Spinal cord (tissue), 10 donors: ENCODE data around the gene ZNF473. TPM values are rescaled to one million over a fixed set of nuclear protein-coding genes. Genes with fewer than 3 reads are reported as not detected.

Source experiments
- DNase-seq, 6 donors: peaks; one replicate each; pipeline versions ENCODE4 v3.0.0 to v3.0.0-alpha.2; 2013 to 2015; ENCODE audit warnings: low spot score in 6 of 6, low read depth in 4 of 6
- H3K27ac ChIP-seq: one replicate; pipeline ENCODE4 v1.5.1; 2013; ENCODE audit warnings: low read depth, low read length, control low read depth
- H3K27me3 ChIP-seq: one replicate; pipeline ENCODE4 v1.6.1; 2013; ENCODE audit warnings: low read length; ENCODE audit not compliant: control insufficient read depth, insufficient read depth
- H3K36me3 ChIP-seq: one replicate; pipeline ENCODE4 v1.6.1; 2013; ENCODE audit warnings: low read length; ENCODE audit not compliant: control insufficient read depth, insufficient read depth
- H3K4me1 ChIP-seq: one replicate; pipeline ENCODE4 v1.6.1; 2013; ENCODE audit warnings: low read length; ENCODE audit not compliant: control insufficient read depth, insufficient read depth
- H3K4me3 ChIP-seq: one replicate; pipeline ENCODE4 v1.5.1; 2013; ENCODE audit warnings: low read depth, low read length, control low read depth
- H3K9me3 ChIP-seq: one replicate; pipeline ENCODE4 v1.6.1; 2013; ENCODE audit warnings: low read length; ENCODE audit not compliant: control insufficient read depth, insufficient read depth
- WGBS: methylation state at CpG from one replicate; pipeline ENCODE4 v1.1.5; 2013; ENCODE audit warnings: missing lambda C conversion rate; ENCODE audit not compliant: insufficient coverage; 5-methylcytosine and 5-hydroxymethylcytosine counted together
- polyA plus RNA-seq, 2 donors: library from polyadenylated mRNA; unstranded; fragments of 120-200 nt; gene quantifications; one replicate each; pipeline ENCODE4 v1.2.1, GENCODE V29; 2013; ENCODE audit not compliant: insufficient read length in 2 of 2
- total RNA-seq, 2 donors: library from RNA; depleted of rRNA in 1 of 2; stranded (reverse); fragments of 120-200 nt in 1 of 2; fragments of >200 nt in 1 of 2; gene quantifications; one replicate each; pipeline versions ENCODE4 v1.2.3 to v1.2.4, GENCODE V29; 2013 to 2014
- donor health status: healthy.

The ZNF473 gene
- total and polyA plus RNA-seq, 4 donors = 10.0 to 14.8 (median 14.0) TPM

- Histone ChIP-seq H3K4me1 (peaks cover 5% of the 10 kb centered on the region), H3K9me3 (no peaks in the 10 kb centered on the region), H3K27me3 (no peaks in the 10 kb centered on the region), H3K36me3 (peaks cover 89% of the 10 kb centered on the region), H3K27ac (no peak overlapping the region), H3K4me3 (no peak overlapping the region)
- DNase-seq = no peak
- 94% methylated on average over 5 of the region's 8 CpGs for WGBS
These were observed 24.0 kb upstream of the ZNF473 start for GRCh38 chr19:50001775-50002174.

- peaks cover 5% of the 10 kb centered on the region for H3K4me1 ChIP-seq
- H3K27ac ChIP-seq = no peak overlapping the region
- peak in 1 of 6 donors; percentile 17 for DNase-seq
- H3K4me3 ChIP-seq = no peak overlapping the region
- no peaks in the 10 kb centered on the region for H3K9me3 ChIP-seq
- H3K36me3 ChIP-seq = peaks cover 90% of the 10 kb centered on the region
- no peaks in the 10 kb centered on the region for H3K27me3 ChIP-seq
- 96% methylated on average over 5 of the region's 6 CpGs for WGBS
These were observed 23.3 kb upstream of the ZNF473 start for GRCh38 chr19:50002386-50002960.

DNA sequence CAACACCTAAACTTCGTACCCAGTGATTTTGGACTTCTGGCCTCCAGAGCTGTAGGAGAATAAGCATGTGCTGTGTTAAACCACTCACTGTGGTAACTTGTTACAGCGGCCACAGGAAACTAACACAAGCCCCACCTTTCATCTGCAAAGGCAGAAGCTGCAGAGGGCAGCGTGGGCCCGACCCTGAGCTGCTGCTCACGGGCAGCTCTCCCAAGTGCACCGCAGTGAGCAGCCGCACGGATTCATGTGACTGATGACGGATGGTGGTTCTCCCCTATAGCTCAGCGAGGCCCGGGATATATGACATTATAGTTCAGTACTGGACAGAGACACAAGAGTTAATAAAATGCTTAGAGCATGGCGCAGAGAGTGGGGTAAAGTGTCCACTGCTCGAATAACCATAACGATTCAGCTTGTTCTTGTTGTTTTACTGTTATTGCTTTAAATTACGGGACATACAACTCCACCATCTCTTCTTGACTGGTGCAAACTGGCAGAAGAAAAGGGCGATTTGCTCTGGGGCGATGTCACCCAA lies 22.5 kb upstream of the ZNF473 start:
- Histone ChIP-seq H3K4me1 (peaks cover 5% of the 10 kb centered on the region), H3K4me3 (no peak overlapping the region), H3K27me3 (no peaks in the 10 kb centered on the region), H3K36me3 (peaks cover 95% of the 10 kb centered on the region), H3K9me3 (no peaks in the 10 kb centered on the region), H3K27ac (no peak overlapping the region)
- WGBS = 83% methylated on average over 8 of the region's 17 CpGs
- no peak for DNase-seq

DNA sequence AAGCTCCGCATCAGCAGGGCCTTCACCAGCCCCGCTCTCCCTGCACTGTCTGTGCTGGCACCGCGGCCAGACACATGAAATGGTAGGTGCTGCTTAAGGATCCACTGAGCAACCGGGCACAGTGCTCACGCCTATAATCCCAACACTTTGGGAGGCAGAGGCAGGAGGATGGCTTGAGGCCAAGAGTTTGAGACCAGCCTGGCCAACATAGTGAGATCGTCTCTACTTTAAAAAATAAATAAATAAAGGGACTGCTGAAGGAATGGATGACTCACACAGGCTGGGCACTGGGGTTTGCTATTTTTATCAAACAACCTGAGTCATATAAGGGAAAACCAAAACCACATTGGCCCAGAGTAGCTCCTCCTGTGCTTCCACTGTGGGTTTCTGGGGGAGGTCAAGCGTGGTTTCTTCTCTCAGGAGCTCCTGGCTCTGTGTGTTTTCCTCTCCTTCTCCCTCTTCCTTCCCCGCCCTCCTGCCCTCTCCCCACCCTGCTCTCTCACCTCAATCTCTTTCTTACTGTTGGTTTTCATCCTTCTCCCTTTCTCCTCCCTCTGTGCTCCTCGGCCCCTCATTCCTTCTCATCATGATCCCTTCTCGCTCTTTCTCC lies 21.9 kb upstream of the ZNF473 start:
- H3K9me3 ChIP-seq = no peaks in the 10 kb centered on the region
- DNase-seq = no peak

GRCh38 chr19:50005428-50005827 lies 20.4 kb upstream of the ZNF473 start:
- peaks cover 81% of the 10 kb centered on the region for H3K36me3 ChIP-seq
- DNase-seq = no peak
- H3K9me3 ChIP-seq = no peaks in the 10 kb centered on the region
- H3K27me3 ChIP-seq = no peaks in the 10 kb centered on the region
- WGBS = 95% methylated on average over 11 of the region's 12 CpGs
- no peak overlapping the region for H3K4me3 ChIP-seq
- H3K4me1 ChIP-seq = no peaks in the 10 kb centered on the region
- H3K27ac ChIP-seq = no peak overlapping the region

More for the DNA sequence above, 21.9 kb upstream of the ZNF473 start:
- Histone ChIP-seq H3K36me3 (peaks cover 96% of the 10 kb centered on the region), H3K27ac (no peak overlapping the region), H3K27me3 (no peaks in the 10 kb centered on the region), H3K4me1 (peaks cover 4% of the 10 kb centered on the region), H3K4me3 (no peak overlapping the region)
- 98% methylated on average over 8 of the region's 11 CpGs for WGBS

DNA sequence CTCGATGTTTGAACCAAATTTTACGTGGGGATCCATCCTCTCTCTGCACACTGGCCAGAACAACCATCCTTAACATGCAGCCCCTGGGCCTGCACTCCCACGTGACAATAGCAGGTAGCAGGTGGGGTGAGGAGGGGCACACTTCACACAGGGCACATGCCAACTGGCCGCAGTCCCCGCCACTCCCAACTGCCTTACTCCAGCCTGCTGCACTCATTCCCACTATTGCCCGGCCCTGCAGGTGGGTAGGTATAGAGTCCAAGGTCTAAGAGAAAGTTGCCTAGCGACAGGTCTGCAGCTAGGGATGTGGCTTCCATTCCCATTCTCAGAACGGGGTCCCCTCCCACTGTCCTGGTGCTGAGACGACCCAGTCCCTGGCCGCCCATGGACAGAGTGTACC lies 18.6 kb upstream of the ZNF473 start:
- WGBS = 95% methylated on average over 5 of the region's 10 CpGs
- Histone ChIP-seq H3K9me3 (no peaks in the 10 kb centered on the region), H3K27me3 (no peaks in the 10 kb centered on the region), H3K4me1 (no peaks in the 10 kb centered on the region), H3K27ac (no peak overlapping the region), H3K4me3 (no peak overlapping the region), H3K36me3 (peaks cover 70% of the 10 kb centered on the region)
- DNase-seq = no peak

GRCh38 chr19:50007947-50008346 lies 17.9 kb upstream of the ZNF473 start:
- no peak for DNase-seq
- Histone ChIP-seq H3K27me3 (no peaks in the 10 kb centered on the region), H3K4me1 (no peaks in the 10 kb centered on the region), H3K27ac (no peak overlapping the region), H3K36me3 (peaks cover 67% of the 10 kb centered on the region), H3K9me3 (no peaks in the 10 kb centered on the region), H3K4me3 (no peak overlapping the region)
- 100% methylated on average over 2 of the region's 2 CpGs for WGBS

DNA sequence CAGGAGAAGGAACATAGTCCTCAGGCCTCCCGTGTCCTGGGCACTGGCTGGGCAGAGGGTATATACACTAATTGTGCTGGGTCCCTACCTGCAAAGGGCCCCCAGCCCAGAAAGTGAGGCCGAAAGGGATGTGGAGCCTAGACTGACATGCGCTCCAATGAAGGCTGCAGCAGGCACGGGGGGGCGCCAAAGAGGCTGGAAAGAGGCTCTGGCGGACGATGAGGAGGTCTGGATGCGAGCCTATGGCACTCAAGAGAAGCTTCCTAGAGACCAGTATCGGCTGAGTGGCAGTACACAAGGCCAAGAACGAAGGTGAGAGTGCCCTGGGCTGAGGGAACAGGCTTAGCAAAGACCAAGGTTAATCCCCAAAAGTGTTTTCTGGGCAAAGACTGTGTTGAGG lies 17.3 kb upstream of the ZNF473 start:
- Histone ChIP-seq H3K27ac (no peak overlapping the region), H3K36me3 (peaks cover 65% of the 10 kb centered on the region), H3K4me3 (no peak overlapping the region), H3K4me1 (no peaks in the 10 kb centered on the region), H3K9me3 (no peaks in the 10 kb centered on the region), H3K27me3 (no peaks in the 10 kb centered on the region)
- peak in 1 of 6 donors; percentile 6 for DNase-seq
- 44% methylated on average over 9 of the region's 10 CpGs for WGBS

GRCh38 chr19:50016225-50016807 lies 9.5 kb upstream of the ZNF473 start:
- Histone ChIP-seq H3K27ac (no peak overlapping the region), H3K27me3 (no peaks in the 10 kb centered on the region), H3K9me3 (no peaks in the 10 kb centered on the region), H3K4me3 (no peak overlapping the region), H3K4me1 (no peaks in the 10 kb centered on the region), H3K36me3 (peaks cover 59% of the 10 kb centered on the region)
- DNase-seq = no peak
- no CpG with 5 or more reads among the region's 1 CpG for WGBS

- WGBS = 91% methylated on average over 4 of the region's 6 CpGs
- peaks cover 9% of the 10 kb centered on the region for H3K4me1 ChIP-seq
These were observed 5.3 kb upstream of the ZNF473 start for GRCh38 chr19:50020481-50020880.

More at GRCh38 chr19:50020481-50020880, 5.3 kb upstream of the ZNF473 start:
- Histone ChIP-seq H3K4me3 (no peak overlapping the region), H3K36me3 (peaks cover 42% of the 10 kb centered on the region), H3K27me3 (no peaks in the 10 kb centered on the region), H3K27ac (no peak overlapping the region), H3K9me3 (no peaks in the 10 kb centered on the region)
- DNase-seq = no peak
